Naive B cell (primary cell): ENCODE measurements around the gene CDH23. TPM values are rescaled to one million over a fixed set of nuclear protein-coding genes. Genes with fewer than 3 reads are reported as not detected.

Experiments
- ATAC-seq, 2 donors: fragments of 150-1000 bp; cut with Tn5 transposase; 2 replicates each; pipeline ENCODE4 v1.10.0; 2021; ENCODE audit warnings: low read depth in 2 of 2, mild to moderate bottlenecking in 2 of 2, moderate library complexity in 2 of 2
- DNase-seq: peaks from one replicate; pipeline ENCODE4 v3.0.0; 2022
- H3K27ac Mint-ChIP-seq, 6 donors: one replicate each; pipeline ENCODE4 v1.8.0; 2020 to 2022; ENCODE audit warnings: mild to moderate bottlenecking in 6 of 6, mixed read lengths in 6 of 6, moderate library complexity in 5 of 6, inconsistent platforms in 2 of 6
- H3K27me3 Mint-ChIP-seq, 3 donors: one replicate each; pipeline ENCODE4 v1.8.0; 2021 to 2022; ENCODE audit warnings: mixed read lengths in 3 of 3, mild to moderate bottlenecking in 1 of 3
- H3K36me3 Mint-ChIP-seq, 2 donors: one replicate each; pipeline ENCODE4 v1.8.0; 2020 to 2022; ENCODE audit warnings: mixed read lengths in 2 of 2, inconsistent platforms in 1 of 2, mild to moderate bottlenecking in 1 of 2
- H3K4me1 Mint-ChIP-seq, 3 donors: one replicate each; pipeline ENCODE4 v1.8.0; 2020 to 2022; ENCODE audit warnings: mixed read lengths in 3 of 3, inconsistent platforms in 1 of 3, mild to moderate bottlenecking in 1 of 3, moderate library complexity in 1 of 3
- H3K4me3 Mint-ChIP-seq, 8 donors: one replicate each; pipeline ENCODE4 v1.8.0; 2020 to 2022; ENCODE audit warnings: mild to moderate bottlenecking in 8 of 8, mixed read lengths in 8 of 8, moderate library complexity in 8 of 8, inconsistent platforms in 2 of 8
- H3K9me3 Mint-ChIP-seq, 7 donors: one replicate each; pipeline ENCODE4 v1.8.0; 2020 to 2022; ENCODE audit warnings: mixed read lengths in 7 of 7, mild to moderate bottlenecking in 5 of 7, inconsistent platforms in 2 of 7, moderate library complexity in 1 of 7
- polyA plus RNA-seq, 6 donors: library from polyadenylated mRNA; unstranded; fragments of 300-500 nt; fragmentation: Illumina TruSeq; gene quantifications; one replicate each; pipeline ENCODE4 v1.2.3, GENCODE V29; 2021; ENCODE audit warnings: low read depth in 6 of 6

Gene CDH23
- polyA plus RNA-seq, 6 donors from 2014 or later, result 0.05 to 0.62 (median 0.21) TPM; not detected in 2

DNA sequence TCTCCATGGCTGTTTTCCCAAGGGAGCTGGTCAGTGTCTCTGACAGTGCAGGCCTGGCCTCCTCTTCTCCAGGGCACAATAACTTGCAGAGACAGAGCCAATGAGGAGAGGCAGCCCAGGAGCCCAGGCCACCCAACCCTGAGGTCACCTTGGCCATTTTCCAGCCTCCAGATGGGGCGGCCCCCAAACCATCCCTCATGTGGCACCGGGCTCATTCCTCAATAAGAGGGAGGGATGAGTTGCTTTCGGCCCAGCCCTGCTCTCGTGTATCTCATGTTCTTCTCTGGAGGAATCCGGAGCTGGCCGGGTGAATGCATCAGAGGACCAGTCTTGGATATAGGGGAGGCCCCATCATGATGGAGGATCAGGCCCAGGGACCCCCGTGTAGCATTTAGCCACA, 223.9 kb downstream of the CDH23 start:
- ATAC-seq (no peak), DNase-seq (no peak)
- Mint-ChIP-seq H3K27me3 (peaks cover 8 to 32% (median 24%) of the 10 kb centered on the region in 3 donors), H3K36me3 (no peaks in the 10 kb centered on the region), H3K9me3 (no peaks in the 10 kb centered on the region), H3K4me1 (peaks cover 0 to 8% (median 3%) of the 10 kb centered on the region in 3 donors), H3K27ac (no peak overlapping the region), H3K4me3 (no peak overlapping the region)

DNA sequence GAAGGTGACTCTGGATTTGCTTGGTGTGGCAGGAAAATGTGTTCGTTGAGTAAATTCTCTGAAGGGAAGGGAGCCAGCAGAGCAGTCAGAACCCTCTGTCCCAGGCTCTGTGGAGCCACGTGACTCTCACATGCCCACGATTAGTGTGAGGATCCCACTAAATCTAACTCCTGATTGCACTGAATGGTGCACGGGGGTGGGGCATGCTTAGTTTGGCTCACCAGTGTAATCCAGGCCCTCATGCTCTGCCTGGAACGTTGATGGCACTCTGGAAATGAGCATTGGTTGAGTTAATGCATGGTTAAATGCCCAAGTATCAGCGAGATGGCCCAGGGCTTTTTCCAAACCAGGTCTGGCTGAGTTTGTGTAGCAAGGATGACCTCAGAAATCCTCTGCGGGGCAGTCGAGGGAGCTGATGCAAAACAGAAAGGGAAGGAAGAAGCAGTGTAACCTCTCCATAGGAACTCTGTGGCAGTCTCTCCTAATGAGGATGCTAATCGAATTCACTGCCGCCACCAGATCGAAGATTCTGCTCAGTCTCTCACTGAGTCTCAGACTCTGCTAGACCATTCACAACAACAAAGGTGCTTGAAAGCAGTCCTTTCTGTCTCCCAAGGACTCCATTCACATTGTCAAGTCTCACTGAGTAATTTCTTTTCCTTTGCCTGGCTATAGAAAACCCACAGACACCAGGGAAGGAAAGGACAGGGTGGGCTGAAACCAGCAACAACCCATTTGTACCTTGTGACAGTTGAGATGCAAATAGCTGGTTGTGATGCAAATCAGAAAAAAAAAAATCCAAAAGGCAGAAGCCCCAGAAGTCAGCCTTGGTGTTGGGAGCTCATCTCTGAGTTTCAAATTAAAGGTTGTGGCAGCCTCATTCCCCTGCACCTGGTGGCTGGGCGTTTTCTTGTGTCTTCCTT, 224.8 kb downstream of the CDH23 start:
- H3K36me3 Mint-ChIP-seq, result no peaks in the 10 kb centered on the region
- no peak overlapping the region for H3K4me3 Mint-ChIP-seq
- H3K9me3 Mint-ChIP-seq, result no peaks in the 10 kb centered on the region
- H3K4me1 Mint-ChIP-seq, result peaks cover 0 to 8% (median 3%) of the 10 kb centered on the region in 3 donors
- peaks cover 8 to 29% (median 21%) of the 10 kb centered on the region in 3 donors for H3K27me3 Mint-ChIP-seq
- no peak for DNase-seq
- no peak for ATAC-seq
- peak overlapping the region in 1 of 6 donors; percentile 27 for H3K27ac Mint-ChIP-seq

DNA sequence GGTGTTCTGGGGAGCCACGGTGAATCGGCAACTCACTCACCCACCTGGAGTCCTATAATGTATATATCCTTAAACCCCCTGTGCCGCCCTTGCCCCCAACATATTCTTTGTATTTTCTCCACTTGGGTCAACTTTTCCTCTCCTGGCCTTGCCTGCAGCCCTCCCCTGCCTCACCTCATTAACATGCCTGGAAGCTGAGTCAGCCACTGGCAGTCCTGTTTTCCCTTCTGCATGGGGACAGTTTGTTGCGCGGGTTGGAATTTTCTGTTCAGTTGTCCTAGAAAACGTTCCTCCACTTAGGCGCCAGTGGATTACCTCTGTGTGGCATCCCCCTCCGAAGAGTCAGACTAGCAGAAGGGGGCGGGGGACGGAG, 225.4 kb downstream of the CDH23 start:
- Mint-ChIP-seq H3K4me3 (no peak overlapping the region), H3K27ac (no peak overlapping the region), H3K9me3 (no peaks in the 10 kb centered on the region), H3K36me3 (no peaks in the 10 kb centered on the region), H3K4me1 (peaks cover 0 to 8% (median 3%) of the 10 kb centered on the region in 3 donors), H3K27me3 (peaks cover 4 to 24% (median 15%) of the 10 kb centered on the region in 3 donors)
- no peak for ATAC-seq
- DNase-seq, result no peak

DNA sequence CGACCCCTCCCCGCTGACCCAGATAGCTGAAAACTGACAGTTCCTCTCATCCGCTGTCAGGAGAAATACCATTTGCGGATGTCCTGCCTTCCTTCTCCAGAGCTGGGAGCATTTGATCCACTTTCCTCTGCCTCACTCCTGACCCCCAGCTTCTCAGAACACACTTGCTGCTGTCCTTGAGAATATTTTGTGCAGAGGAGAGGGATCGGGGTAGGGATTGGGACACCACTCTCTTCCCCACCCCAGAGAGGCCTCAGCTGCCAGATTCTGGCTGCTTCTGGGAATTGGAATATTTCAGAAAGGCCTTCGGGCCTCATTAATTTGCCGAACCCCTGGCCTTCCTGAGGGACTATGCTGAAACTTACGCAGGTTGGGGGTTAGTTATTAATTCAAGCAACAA, 225.9 kb downstream of the CDH23 start:
- Mint-ChIP-seq H3K4me1 (peaks cover 0 to 8% (median 3%) of the 10 kb centered on the region in 3 donors), H3K27me3 (peaks cover 4 to 28% (median 15%) of the 10 kb centered on the region in 3 donors), H3K9me3 (no peaks in the 10 kb centered on the region), H3K36me3 (no peaks in the 10 kb centered on the region), H3K4me3 (no peak overlapping the region), H3K27ac (no peak overlapping the region)
- no peak for DNase-seq
- ATAC-seq, result no peak

DNA sequence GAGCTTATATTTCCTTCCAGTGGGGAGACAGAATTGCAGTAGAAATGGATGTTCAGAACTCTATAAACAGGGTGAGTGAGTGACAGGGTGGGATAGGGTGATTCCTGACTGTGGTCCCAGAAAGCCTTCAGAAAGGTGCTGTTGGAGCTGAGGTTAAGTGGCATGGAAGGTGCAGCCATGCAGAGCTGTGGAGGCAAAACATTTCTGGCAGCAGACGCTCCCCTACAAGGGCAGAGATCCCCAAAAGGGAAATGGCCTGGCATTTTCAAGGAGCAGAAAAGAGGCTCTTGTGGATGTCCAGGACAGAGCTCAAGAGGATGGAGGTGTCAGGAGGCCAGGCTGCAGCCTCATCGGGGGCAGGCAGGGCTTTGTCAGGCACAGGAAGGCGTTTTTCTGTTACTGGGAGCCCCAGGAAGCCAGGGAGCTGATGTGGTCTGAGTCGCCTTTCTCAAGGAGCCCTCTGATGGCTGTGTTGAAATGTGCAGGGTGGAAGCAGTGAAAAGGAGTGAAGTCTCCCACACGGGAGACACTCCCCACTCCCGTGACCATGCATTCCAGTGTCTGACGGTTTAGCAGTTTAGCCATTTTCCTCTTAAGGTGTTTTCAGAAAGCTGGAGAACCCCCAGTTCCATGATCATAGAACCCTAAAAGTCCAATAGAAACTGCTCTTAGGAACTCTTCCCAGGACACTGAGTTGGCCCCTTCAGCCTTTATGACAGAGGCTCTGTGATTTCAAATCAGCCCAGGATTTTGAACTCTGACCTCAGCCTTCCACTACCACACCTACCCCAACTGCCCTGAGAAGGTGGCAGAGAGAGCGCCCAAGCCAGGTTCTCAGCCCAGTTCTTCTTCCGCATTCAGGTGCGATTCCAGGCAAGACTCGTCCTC, 226.6 kb downstream of the CDH23 start:
- peaks cover 0 to 8% (median 3%) of the 10 kb centered on the region in 3 donors for H3K4me1 Mint-ChIP-seq
- ATAC-seq (no peak), DNase-seq (no peak)
- H3K27ac Mint-ChIP-seq, result no peak overlapping the region
- peaks cover 4 to 35% (median 15%) of the 10 kb centered on the region in 3 donors for H3K27me3 Mint-ChIP-seq
- no peaks in the 10 kb centered on the region for H3K36me3 Mint-ChIP-seq
- H3K4me3 Mint-ChIP-seq, result peak overlapping the region in 1 of 8 donors; percentile 11
- H3K9me3 Mint-ChIP-seq, result no peaks in the 10 kb centered on the region

DNA sequence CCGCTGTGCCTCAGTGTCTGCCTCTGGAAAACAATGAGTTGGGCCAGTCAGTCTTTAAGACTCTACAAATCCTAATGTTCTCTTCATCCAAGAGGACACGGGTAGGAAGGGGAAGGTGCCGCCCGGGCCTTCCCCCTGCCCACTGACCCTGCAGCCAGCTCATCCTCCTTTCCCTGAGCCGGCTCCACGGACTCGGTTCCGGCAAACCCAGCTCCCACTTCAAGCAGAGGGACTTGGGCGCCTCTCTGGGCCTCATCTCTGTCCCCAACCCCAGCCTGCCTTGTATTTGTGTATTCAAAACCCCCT, 227.2 kb downstream of the CDH23 start:
- Mint-ChIP-seq H3K27me3 (peaks cover 4 to 40% (median 20%) of the 10 kb centered on the region in 3 donors), H3K36me3 (no peaks in the 10 kb centered on the region), H3K4me3 (no peak overlapping the region), H3K27ac (no peak overlapping the region), H3K4me1 (peaks cover 0 to 8% (median 3%) of the 10 kb centered on the region in 3 donors), H3K9me3 (no peaks in the 10 kb centered on the region)
- DNase-seq (no peak), ATAC-seq (no peak)

DNA sequence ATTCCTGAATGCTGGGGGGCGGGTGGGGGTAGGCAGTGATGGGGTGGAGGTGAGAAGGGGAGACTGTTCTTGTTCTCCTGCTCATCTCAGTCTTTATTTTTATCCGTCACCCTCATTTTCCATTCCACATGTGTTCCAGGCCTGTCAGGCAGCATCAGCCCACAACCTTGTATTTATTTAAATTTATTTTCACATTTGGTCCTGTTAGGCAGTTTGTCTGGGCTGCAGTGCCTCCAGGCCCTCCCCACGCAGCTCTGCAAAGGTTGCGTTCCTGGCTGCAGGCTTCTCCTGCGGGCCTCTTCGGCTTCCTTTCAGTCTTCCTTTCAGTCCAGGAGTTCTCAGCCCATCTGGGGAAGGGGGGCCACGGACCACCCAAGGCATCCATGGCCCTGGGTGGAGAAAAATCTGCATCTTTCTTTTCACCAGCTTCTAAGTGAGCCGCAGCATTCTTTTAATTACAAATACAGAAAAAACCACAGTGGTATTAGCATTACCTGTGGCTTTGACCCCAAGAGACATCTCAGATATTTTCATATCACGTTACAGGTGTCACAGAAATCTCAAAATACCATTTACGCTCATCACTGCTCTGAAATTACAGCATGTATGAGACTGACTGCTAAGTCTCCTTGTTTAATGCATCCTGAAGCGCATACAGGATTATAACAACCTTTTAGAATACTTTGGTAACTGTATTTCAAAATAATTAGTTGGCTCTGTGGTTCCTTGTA, 228.9 kb downstream of the CDH23 start:
- no peaks in the 10 kb centered on the region for H3K9me3 Mint-ChIP-seq
- peak overlapping the region in 1 of 6 donors; percentile 38 for H3K27ac Mint-ChIP-seq
- H3K4me1 Mint-ChIP-seq, result peaks cover 0 to 8% (median 3%) of the 10 kb centered on the region in 3 donors
- peaks cover 4 to 45% (median 29%) of the 10 kb centered on the region in 3 donors for H3K27me3 Mint-ChIP-seq
- no peak overlapping the region for H3K4me3 Mint-ChIP-seq
- no peak for ATAC-seq
- DNase-seq, result no peak
- H3K36me3 Mint-ChIP-seq, result no peaks in the 10 kb centered on the region

DNA sequence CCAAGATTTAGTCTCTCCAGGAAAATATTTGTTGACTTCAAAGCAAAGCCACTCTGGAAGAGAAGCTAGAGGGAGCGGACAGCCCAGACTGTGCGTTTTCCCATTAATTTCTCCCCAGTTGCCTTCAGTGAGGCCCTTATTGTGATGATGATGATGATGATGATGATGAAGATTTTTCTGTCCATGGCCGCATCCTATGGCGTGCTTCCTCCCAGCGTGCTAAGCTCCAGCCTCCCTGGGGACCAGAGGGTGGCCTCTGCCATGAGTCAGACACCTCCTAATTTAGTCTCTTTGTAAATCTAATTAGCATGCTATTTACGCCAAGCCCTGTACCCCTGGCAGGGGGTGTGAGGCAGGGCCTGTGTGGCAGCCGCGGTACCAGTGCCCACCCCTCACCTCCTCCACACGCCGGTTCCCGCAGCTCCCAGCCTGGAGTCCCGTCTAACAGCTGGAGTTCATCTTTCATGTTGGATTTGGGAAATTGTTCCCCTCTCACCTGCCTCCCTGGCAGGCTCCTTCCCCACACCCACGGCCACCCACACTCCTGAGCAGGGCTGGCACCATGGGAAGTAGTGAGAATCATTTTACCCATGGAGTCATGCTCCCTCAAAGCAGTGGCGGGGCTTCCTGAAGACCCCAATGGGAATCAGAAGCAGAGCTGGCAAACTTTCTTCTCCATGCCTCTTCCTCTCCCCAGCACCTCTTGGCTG, 230.7 kb downstream of the CDH23 start:
- no peak overlapping the region for H3K27ac Mint-ChIP-seq

DNA sequence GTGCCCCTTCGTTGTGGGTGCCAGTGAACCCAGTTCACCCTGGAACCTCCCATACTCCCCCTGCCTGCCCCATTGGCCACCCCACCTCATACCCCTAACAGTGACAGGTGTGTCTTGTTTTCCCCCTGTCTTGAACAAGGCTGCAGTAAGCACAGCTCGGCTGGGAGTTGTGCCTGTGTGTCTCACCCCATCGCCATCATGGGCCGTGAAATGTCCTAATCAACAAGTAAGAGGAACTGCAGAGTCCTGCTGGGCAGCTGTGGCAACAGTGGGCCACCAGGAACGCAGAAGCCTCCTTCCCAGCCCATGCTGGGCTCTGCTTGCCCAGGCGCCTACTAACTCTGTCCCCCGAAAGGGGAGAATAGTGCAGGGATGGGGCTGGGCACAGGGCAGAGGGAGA, 231.2 kb downstream of the CDH23 start:
- DNase-seq (no peak), ATAC-seq (no peak)
- H3K27me3 Mint-ChIP-seq, result peaks cover under 1 to 50% (median 30%) of the 10 kb centered on the region in 3 donors
- H3K36me3 Mint-ChIP-seq, result no peaks in the 10 kb centered on the region
- H3K27ac Mint-ChIP-seq, result no peak overlapping the region
- no peak overlapping the region for H3K4me3 Mint-ChIP-seq
- H3K9me3 Mint-ChIP-seq, result no peaks in the 10 kb centered on the region
- H3K4me1 Mint-ChIP-seq, result peaks cover 0 to 2% (median 0%) of the 10 kb centered on the region in 3 donors

More for the DNA sequence above, 230.7 kb downstream of the CDH23 start:
- ATAC-seq, result no peak
- Mint-ChIP-seq H3K36me3 (no peaks in the 10 kb centered on the region), H3K4me1 (peaks cover 0 to 4% (median 0%) of the 10 kb centered on the region in 3 donors), H3K9me3 (no peaks in the 10 kb centered on the region), H3K4me3 (no peak overlapping the region), H3K27me3 (peaks cover 0 to 48% (median 30%) of the 10 kb centered on the region in 3 donors)
- no peak for DNase-seq

DNA sequence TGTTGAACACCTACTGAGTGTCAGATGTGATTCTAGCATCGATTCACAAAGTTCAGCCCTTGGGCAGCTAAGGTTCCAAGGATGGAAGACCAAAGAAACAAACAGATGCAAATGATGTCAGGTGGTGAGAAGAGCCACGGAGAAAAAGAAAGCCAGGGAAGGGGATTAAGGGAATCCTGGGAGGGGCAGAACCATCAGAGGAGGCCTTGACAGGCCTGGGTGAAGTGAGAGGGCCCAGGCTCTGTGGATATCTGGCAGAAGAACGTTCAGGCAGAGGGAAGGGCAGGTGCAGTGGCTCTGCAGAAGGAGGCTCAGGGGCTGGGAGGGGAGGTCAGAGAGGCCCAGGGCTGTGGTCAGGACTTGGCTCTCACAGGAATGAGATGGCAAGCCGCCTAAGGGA, 232.4 kb downstream of the CDH23 start:
- no peak overlapping the region for H3K4me3 Mint-ChIP-seq
- ATAC-seq (no peak), DNase-seq (no peak)
- H3K9me3 Mint-ChIP-seq, result no peaks in the 10 kb centered on the region
- H3K36me3 Mint-ChIP-seq, result no peaks in the 10 kb centered on the region
- H3K4me1 Mint-ChIP-seq, result no peaks in the 10 kb centered on the region
- peaks cover 5 to 46% (median 24%) of the 10 kb centered on the region in 3 donors for H3K27me3 Mint-ChIP-seq
- peak overlapping the region in 3 of 6 donors; percentile 58 to 65 (median 60) for H3K27ac Mint-ChIP-seq

DNA sequence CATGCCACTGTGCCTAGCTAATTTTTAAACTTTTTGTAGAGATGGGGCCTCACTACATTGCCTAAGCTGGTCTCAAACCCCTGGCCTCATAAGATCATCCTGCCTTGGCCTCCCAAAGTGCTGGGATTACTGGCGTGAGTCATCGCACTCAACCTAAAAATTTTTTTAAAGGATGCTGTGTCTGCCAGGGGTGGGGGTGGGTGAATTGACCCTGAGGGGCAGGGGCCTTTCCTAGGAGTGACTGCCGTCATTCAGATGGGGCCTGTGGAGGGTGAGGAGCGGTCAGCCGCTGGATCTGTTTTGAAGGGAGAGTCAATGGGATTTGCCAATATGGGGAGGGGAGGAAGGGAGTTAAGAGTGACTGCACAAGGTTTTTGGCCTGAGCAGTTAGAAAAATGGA, 233.4 kb downstream of the CDH23 start:
- H3K27me3 Mint-ChIP-seq, result peaks cover 5 to 46% (median 24%) of the 10 kb centered on the region in 3 donors
- H3K9me3 Mint-ChIP-seq, result no peaks in the 10 kb centered on the region
- H3K27ac Mint-ChIP-seq, result no peak overlapping the region
- no peak for ATAC-seq
- H3K4me3 Mint-ChIP-seq, result peak overlapping the region in 1 of 8 donors; percentile 5
- DNase-seq, result no peak
- no peaks in the 10 kb centered on the region for H3K36me3 Mint-ChIP-seq
- H3K4me1 Mint-ChIP-seq, result no peaks in the 10 kb centered on the region

DNA sequence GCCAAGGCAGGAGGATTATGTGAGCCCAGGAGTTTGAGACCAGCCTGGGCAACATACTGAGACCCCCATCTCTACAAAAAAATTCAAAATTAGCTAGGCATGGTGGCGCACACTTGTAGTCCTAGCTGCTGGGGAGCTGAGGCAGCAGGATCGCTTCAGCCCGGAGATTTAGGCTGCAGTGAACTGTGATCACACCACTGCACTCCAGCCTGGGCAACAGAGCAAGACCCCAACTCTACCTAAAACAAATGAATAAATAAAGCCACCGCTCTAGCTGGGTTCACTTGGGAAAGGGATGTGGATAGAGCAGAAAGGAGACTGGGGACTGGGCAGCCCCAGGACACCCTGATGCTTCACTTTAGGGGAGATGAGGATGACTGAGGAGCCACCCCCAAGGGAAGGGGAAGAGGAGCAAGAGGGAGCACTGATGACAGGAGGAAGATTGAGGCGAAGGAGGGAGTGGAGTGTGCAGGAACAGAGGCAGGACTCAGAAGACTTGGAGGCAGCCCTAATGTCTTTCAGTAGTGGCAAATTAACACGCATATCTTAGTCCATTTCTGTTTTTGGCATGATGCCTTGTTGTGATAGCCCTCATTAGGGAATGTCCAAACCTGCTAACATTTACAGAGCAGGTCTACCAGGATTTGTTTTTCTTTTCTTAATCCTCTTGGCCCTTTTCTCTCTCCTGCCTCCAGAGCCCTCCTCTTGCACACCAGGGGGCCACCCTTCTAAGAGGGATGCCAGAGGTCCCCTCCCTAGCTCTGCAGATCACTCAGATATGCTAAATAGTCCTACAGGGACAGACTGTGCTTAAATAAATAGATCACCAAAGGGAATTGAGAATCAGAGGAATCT, 234.5 kb downstream of the CDH23 start:
- ATAC-seq (no peak), DNase-seq (no peak)
- no peaks in the 10 kb centered on the region for H3K4me1 Mint-ChIP-seq
- H3K36me3 Mint-ChIP-seq, result no peaks in the 10 kb centered on the region
- no peak overlapping the region for H3K4me3 Mint-ChIP-seq
- H3K27ac Mint-ChIP-seq, result no peak overlapping the region
- H3K9me3 Mint-ChIP-seq, result no peaks in the 10 kb centered on the region
- H3K27me3 Mint-ChIP-seq, result peaks cover 5 to 46% (median 24%) of the 10 kb centered on the region in 3 donors
